ENCODE measurements around the gene LRP1.
A peak's percentile ranks its signal among the peaks of the same experiment; 100 is the strongest.
"Not testable (repeated sequence)": the region's sequence is repeated elsewhere in the genome, so short reads cannot be mapped to it uniquely, and the experiment has no call there.

Gene LRP1

GRCh38 chr12:57111031-57111734 lies 17.1 kb upstream of the LRP1 start, which contains the start of gene STAT6:
TSS of gene STAT6 (minus strand) at chr12:57111362. CDS start at chr12:57108278, 3,084 bp downstream.
- peak; percentile 63 to 78 for DNase-seq (ENCODE audit: low read depth in 2 of 2)

DNA sequence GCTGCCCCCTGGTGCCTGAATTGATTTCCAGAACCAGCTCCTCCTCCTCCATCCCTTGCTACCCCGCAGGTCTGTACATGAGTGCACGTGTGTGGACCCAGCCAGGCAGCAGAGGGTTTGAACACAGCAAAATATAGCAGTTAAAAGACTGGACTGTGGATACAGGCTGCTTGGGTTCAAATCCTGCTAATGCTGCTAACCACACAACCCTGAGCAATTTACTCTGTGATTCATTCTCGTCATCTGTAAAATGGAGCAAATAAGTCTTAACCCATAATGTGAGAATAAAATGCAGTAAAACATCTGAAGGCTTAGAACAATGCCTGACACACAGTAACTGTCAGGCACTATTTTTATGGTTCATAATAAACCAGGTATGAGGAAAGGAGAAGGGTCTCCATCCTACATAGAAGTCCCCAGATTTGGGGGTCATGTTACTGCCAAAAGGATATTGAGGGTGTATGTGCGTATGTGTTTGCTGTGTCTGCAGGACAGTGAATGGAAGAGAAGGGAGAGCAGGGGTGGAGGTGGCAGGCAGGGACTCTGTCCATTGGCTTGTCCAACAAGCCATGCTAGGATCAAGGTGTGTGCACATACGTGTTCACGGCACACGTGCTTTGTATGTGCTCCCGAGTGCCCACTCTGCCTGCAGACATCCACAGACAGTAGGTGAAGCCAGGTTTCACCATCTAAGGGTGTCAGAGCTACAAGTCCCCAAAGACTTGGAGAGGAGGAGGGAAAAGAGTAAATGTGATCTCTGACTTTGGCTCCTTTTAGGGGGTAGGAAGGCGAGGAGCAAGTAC lies 15.6 kb upstream of the LRP1 start:
- no peak for DNase-seq (ENCODE audit: low read depth in 2 of 2)

- no peak for DNase-seq (ENCODE audit: low read depth in 2 of 2)
These were observed 11.6 kb upstream of the LRP1 start for GRCh38 chr12:57116580-57117281.

DNA sequence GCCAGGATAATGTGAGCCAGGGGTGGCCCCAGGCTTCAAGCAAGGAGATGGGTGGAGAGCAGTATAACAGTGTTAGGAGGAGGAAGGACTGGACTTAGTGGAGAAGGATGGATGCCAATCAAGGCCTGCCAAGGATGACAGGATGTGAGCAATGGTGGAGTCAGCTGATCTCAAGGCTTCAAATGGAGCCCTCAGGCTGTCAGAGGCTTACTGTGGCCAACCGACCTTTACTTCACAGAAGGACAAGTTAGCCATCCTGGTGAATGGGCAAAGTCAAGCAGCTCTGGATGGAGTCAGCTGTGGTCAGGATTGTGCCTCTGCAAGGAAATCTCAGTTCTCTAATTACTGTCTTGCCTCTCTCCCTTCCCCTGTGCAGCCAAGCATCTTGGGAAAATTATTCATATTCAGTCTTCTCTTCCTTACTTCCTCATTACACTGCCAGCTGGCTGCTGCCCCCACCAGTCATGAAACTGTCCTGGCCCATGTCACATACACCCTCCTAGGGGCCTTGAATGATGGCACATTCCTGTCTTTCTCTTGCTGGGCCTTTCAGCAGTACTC lies 9.5 kb upstream of the LRP1 start:
- DNase-seq (ENCODE audit: low read depth in 2 of 2), result no peak

DNA sequence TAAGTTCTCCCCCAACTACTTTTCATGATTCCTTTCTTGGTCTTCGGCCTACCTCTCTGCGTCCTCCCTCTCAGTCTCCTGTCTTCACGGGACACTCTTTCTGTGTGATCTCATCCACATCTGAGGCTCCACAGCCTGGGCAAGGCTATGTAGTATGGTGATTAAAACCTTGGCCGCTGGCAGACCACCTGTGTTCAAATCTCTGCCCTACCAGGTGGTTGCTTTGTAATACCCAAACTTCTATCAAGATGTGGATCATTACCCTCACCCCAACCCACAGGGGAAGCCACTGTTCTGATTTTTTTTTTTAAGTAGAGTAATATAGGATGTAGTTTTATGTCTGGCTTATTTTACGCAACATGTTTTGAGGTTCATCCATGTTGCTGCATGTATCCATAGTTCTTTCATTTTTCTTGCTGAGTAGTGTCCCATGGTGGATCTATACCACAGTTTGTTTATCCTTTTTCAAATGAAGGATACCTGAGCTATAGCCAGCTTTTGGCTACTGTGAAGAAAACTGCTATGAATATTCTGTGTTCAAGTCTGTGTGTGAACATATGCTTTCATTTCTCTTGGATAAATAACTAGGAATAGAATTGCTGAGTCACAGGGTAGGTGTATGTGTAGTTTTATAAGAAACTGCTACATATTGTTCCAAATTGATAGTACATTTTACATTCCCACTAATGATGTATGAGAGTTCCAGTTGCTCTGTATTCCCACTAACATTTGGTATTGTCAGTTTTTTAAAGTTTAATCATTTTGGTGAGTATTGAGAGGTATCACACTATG lies 8.8 kb upstream of the LRP1 start:
- DNase-seq (ENCODE audit: low read depth in 2 of 2), result no peak

- not testable (repeated sequence) for DNase-seq (ENCODE audit: low read depth in 2 of 2)
These were observed 7.6 kb upstream of the LRP1 start for GRCh38 chr12:57120718-57121117.

DNA sequence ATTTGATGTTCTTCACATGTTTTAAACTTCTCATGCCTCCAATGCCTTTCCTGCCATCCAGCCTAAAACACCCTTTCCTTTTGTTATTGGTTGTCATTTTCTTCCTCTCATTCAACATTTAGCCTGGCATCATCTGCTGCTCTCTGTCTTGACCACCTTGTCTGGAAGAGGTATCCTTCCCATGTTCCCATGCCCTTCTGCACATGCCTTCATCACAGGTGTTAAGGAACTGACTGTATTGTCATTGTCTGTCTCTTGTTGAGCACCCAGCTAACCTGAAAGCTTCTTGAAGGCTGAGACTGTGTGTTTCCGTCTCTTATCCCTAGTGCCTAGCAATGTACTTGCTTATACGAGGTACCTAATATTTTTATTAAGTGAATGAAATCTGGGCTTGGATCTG lies 4.5 kb upstream of the LRP1 start:
- DNase-seq (ENCODE audit: low read depth in 2 of 2), result no peak

- DNase-seq (ENCODE audit: low read depth in 2 of 2), result peak; percentile 46 to 64
These were observed 3.9 kb upstream of the LRP1 start for GRCh38 chr12:57124261-57124877.

DNA sequence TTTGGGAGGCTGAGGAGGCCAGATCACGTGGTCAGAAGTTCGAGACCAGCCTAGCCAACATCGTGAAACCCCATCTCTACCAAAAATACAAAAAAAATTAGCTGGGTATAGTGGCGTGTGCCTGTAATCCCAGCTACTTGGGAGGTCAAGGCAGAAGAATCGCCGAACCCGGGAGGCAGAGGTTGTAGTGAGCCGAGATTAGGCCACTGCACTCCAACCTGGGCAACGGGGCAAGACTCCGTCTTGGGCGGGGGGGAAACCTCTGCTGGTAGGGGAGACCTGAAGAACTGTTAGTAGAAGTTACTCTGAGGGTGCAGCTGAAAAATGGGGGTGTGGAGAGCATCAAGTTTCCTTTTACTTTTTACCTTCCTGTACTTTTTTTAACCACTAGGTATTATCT lies 2.2 kb upstream of the LRP1 start:
- no peak for DNase-seq (ENCODE audit: low read depth in 2 of 2)

DNA sequence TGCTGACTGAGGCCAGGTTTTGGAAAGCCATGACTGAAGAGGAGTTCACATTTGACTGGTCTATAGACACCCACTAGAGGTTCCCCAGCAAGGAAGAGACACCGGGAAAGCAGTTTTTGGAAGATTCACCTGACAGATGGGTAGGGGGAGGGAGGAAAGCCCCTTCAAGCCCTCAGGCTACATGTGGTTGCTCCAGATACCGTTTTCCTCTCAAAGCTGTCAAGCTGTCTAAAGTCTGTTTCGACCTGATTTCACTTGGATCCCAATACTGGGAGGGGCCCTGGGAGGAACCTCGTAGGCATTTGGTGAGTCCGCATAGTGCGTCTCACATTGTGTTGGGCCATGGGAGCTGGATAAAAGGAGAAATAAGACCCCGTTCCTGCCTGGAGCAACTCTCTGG lies 1.7 kb upstream of the LRP1 start:
- DNase-seq (ENCODE audit: low read depth in 2 of 2), result no peak

GRCh38 chr12:57127101-57127725 lies 1.1 kb upstream of the LRP1 start:
- peak; percentile 54 to 57 for DNase-seq (ENCODE audit: low read depth in 2 of 2)

DNA sequence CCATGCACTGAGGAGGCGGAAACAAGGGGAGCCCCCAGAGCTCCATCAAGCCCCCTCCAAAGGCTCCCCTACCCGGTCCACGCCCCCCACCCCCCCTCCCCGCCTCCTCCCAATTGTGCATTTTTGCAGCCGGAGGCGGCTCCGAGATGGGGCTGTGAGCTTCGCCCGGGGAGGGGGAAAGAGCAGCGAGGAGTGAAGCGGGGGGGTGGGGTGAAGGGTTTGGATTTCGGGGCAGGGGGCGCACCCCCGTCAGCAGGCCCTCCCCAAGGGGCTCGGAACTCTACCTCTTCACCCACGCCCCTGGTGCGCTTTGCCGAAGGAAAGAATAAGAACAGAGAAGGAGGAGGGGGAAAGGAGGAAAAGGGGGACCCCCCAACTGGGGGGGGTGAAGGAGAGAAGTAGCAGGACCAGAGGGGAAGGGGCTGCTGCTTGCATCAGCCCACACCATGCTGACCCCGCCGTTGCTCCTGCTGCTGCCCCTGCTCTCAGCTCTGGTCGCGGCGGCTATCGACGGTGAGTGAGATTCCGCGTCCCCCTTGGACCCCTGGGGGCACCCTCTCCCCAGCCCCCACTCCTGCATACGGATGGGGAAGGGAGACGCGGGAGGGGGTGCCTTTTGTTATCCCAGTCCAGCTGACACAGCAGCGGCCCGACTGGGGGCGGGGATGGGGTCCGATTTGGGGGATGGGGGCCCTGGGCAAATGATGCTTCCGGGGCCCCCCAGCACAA lies 400 bp downstream of the LRP1 start:
- DNase-seq (ENCODE audit: low read depth in 2 of 2), result no peak

- no peak for DNase-seq (ENCODE audit: low read depth in 2 of 2)
These were observed 1.1 kb downstream of the LRP1 start for GRCh38 chr12:57129321-57129842.

DNA sequence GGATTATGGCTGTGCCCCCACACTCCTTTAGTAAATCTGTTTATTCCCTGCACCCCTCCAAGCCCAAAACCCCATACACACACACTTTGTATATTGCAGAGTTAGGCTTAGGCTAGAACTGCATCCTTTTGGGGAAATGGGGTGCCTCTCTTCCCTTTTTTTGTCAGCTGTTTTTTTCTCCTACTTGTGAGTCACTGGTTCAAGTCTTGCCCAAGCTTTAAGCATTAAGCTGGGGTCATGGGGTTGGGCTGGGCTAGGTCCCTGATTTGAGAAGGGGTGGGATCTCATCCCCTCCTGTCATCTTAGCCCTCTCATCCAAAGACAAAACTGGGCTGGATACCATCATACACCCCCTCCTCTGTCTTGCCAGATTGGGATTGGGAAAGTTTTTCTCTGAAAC lies 1.6 kb downstream of the LRP1 start:
- no peak for DNase-seq (ENCODE audit: low read depth in 2 of 2)

- DNase-seq (ENCODE audit: low read depth in 2 of 2), result no peak
These were observed 2.7 kb downstream of the LRP1 start for GRCh38 chr12:57130941-57131340.

GRCh38 chr12:57131896-57132744 lies 3.8 kb downstream of the LRP1 start:
- no peak for DNase-seq (ENCODE audit: low read depth in 2 of 2)

DNA sequence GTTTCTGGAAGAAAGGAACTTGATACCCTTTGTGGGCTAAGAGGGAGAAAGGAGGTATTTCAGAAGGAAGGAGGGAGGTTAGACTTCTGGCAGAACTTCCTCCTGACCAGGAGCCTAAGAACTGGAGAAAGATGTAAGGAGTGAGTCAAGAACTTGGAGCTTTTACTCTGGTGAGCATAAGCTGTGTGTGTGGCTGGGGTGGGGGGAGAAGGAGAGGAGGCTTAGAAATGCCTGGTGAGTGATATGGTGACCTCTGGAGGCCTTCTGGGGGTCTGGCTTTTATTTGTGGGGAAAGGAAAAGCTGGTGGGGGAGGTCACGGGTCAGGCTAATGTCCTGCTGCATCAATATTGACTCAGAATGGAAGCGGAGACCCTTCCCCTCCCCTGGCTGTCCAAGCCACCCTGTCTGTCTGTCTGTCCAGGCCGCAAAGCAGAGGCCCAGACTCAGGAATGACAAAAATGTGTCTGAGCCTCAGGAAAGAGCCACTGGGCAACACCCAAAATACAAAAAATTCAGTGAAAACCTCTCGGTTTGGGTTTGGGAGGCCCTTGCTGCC lies 4.8 kb downstream of the LRP1 start:
- no peak for DNase-seq (ENCODE audit: low read depth in 2 of 2)

GRCh38 chr12:57133916-57134315 lies 5.6 kb downstream of the LRP1 start:
- DNase-seq (ENCODE audit: low read depth in 2 of 2), result no peak

All from activated CD8-positive, alpha-beta memory T cell treated with anti-CD3 and anti-CD28 coated beads for 4 hours (primary cell).